Activated CD8-positive, alpha-beta memory T cell treated with anti-CD3 and anti-CD28 coated beads for 24 hours (primary cell): ENCODE measurements around the gene GATB.

Experiments used
- DNase-seq: peaks from one replicate; pipeline ENCODE4 v3.0.0-alpha.2; 2020

The GATB gene

GRCh38 chr4:151692443-151692782 is 68.4 kb downstream of the GATB start:
- no peak for DNase-seq

GRCh38 chr4:151691639-151692442 is 69.0 kb downstream of the GATB start:
- DNase-seq = no peak

DNA sequence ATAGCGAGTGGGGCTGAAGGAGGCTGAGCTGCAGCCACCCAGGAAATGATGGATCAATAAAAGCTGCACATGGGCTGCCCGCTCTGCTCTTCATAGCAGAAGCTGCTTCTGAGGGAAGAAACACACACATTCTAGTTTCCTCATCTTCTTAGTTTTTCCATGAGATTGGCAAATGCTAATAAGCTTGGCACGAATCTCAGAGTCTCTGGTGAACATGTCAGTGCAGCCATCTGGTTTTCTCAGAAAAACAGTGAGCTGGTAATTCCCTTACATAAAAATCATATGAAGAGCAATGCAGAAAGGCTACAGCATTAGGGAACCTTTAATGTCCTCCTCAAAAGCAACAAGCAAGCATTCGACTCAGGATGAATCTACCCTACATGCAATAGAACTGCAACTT is 69.9 kb downstream of the GATB start:
- no peak for DNase-seq

DNA sequence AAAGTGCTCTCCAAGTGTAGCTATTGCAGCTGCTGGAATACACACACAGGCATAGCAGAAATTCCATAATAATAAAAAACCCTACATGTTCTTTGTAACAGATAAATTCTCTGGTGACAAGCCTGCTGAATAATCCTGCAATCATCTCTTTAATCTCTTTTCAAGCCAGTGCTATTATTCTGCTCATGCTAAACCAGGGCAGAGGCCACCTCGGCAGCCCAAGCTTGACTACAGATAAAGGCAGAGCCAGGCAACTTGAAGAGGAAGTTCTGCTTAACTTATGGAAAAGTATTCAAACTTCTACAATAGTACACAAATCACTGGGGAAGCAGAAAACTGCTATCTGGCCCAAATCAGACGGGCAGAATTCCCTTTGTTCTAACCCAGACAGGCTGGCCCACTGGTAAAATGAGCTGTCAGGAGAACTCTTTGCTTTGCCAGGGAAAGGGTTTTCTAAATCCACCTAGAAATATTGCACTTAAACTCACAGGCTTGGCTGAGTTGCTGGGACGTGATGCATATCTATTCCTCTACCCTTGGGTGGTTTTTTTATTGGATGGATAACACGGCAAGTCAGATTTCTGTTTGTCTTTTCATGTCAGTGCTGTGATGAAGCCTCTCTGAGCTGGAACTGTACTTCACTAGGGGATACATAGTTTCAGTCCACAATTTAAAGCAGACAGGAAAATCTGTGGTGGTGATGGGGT is 70.5 kb downstream of the GATB start:
- DNase-seq = no peak

- DNase-seq = no peak
Measured at GRCh38 chr4:151689211-151689991, 71.4 kb downstream of the GATB start.

DNA sequence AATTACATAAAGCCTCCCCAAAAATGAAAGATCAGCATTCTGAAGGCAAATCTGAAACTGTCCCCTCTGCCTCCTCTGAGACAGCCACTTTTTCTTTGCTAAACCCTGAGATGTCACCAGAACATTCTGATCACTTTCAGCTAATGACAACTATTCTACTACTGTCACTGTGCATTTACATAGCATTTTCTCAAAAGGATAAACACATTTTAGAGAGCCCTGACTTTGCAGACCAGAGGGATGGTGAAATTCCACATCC is 72.1 kb downstream of the GATB start:
- DNase-seq = no peak

DNA sequence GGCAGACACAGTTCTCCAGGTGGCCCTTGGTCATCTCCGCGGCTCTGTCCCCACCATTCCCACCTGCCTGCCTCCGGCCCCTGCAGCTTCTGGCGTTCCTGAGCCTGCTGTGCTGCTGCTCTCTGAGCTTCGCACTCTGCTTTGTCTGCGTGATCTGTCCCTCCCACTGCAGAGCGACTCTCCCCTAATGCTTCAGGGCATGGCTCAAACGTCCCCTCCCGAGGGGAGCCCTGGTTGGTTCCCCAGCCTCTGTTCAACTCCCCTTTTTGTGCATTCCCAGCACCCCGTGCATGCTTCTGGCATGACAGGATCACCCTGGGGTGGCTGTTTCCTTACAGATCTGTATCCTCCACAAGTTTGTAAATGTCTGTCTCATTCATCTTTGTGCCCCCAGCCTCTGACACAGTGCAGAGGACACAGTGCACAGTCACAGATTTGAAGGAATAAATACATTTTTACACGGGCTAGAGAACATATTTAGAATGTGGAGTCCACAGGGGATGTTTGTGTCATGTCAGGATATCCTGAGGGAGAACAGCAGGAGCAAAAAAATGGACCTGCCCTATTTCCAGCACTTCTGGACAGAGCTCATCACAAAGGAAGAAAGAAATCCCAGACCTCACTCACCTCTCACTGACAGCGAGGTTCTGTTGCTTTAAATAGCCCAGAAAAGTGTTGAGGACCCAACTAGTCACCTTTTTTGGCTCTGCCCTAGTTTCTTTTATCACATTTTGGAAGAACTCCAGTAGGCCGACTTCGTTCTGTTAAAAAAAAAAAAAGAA is 72.6 kb downstream of the GATB start:
- DNase-seq = no peak

DNA sequence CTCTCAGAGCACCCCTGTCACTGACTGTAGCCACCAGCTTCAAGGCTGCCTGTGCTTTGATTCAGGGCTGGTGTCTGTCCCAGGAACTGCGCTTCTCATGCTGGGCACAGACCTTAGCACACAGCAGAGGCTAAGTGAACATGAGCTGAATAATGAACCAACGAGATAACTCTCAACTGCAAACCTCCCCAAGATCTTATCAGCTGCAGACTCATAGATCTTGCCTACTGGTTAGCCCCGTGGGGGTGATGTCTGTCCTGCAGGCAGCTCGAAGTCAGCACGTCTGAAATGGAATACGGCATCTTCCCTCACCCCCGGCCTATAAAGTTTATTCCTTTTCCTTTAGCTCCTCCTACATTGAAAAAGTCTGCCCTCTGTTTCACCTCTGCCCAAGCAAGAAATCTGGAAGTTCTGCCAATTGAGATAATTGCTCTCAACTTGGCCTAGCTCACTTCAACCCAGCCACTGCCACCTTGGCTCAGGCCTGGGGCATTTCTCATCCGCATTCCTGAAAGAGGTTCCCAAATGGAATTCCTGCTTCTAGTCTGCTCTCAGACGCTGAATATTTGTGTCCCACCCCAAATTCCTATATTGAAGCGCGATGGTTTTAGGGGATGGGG is 73.7 kb downstream of the GATB start:
- DNase-seq = no peak

DNA sequence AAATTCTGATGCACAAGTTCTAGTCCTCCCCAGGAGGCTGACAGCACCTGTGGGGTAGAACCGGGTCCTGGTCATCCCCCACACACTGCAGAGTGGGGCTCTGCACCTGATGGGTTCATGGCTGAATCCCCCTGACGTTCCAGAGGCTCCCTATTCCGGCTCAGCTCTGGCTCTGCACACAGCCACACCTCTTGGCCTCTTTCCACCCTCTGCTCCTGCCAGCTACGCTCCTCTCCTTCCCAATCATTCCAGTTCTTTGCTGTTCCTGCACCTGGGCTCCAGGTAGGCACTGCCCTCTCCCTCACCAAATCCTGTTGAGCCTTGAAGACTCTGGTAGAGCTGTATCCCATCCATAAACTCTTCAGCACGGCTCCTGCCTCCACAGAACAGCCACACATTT is 75.5 kb downstream of the GATB start:
- no peak for DNase-seq

- DNase-seq = no peak
Measured at GRCh38 chr4:151681085-151681484, 79.7 kb downstream of the GATB start.

DNA sequence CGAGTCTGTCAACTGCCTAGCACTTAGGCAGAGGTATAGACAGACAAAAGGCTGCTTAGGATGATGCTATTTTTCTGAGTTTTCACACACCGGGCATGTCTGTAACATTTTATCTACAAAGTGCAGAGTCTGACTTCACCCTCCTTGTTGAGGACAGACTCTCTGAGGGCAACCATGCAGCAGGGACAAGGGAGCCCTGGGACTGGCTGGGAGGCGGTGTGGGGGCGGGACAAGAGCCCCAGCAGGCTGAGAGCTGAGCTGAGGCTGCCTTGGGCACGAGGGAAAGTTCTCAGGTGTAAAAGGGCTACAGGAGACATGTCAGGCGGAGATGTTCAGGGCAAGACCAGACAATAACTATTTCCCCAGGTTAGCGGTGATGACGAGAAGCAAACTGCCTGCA is 81.6 kb downstream of the GATB start:
- no peak for DNase-seq

- no peak for DNase-seq
Measured at GRCh38 chr4:151678048-151678872, 82.5 kb downstream of the GATB start.

GRCh38 chr4:151677193-151677592 is 83.6 kb downstream of the GATB start:
- no peak for DNase-seq

DNA sequence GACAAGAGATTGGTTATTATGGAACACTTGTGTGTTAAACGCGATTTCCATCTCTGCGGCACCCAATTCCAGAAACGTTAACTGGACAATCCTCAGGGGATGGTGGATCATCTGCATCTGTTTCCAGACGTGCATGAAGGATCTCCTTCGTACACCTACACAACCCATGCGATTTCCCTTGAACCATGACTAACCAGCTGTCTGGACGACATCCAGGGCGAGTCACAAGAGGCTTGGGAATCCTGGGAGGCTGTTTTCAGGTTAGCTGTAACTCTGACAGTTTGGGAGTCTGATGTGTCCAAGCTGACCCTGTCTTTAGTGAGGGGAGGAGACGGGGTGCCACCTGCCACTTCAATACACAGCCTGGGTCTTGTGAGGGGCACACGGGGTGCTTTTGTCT is 84.5 kb downstream of the GATB start:
- DNase-seq = no peak

- no peak for DNase-seq
Measured at GRCh38 chr4:151675411-151675971, 85.3 kb downstream of the GATB start.

- DNase-seq = no peak
Measured at GRCh38 chr4:151674804-151675391, 85.9 kb downstream of the GATB start.

GRCh38 chr4:151673908-151674520 is 86.8 kb downstream of the GATB start:
- DNase-seq = no peak

DNA sequence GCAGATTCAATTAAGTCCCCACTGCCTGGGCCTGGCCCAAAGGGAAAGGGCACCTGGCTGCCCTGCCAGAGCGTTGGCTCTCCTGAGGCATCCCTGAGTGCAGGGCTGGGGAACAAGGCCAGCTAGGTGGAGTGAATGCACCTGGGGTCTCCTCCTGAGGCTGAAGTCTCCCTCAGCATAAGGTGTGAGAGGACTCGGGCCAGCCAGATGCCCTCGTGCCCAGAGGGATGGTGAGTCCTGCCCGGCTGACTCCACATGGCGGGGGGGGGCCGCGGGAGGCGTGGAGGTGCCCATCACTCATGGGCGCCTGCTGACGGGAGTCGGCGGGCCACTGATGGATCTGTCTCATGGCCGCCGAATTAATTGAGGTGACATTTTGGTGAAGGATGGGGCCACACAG is 87.8 kb downstream of the GATB start:
- DNase-seq = no peak

DNA sequence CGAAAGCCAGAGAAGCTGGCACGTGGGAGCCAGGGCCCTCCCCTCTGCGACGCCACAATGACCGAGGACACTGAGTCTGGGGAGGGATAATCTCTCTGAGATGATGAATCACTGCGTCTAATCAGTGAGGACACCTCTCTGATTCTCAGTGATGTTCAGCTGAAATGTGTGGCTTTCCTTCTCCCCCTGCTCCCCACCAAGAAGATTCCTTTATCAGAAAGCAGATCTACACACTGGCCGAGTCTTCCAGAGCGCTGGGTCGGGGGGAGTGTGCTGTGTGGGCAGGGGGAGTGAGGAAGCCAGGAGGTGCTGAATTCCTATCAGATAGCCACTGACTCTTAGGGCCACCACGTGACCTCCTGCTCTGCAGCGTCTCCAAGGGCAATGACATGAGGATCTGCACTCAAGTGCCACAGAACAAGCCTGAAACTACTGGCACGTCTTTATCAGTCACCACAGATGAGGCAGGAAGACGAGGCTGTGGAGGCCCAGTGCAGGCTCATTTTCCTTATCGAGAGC is 89.2 kb downstream of the GATB start:
- DNase-seq = no peak

GRCh38 chr4:151670843-151671242 is 90.0 kb downstream of the GATB start:
- no peak for DNase-seq

- no peak for DNase-seq
Measured at GRCh38 chr4:151669990-151670389, 90.8 kb downstream of the GATB start.
